ENCODE data around the gene SEMA3G. TPM values are rescaled to one million over a fixed set of nuclear protein-coding genes. Genes with fewer than 3 reads are reported as not detected.
A peak's percentile ranks its signal among the peaks of the same experiment; 100 is the strongest.

SEMA3G gene
- total and polyA plus RNA-seq, 4 donors, result 5.1 to 30.8 (median 14.9) TPM

- no peak for ATAC-seq (ENCODE audit: insufficient read depth, low FRiP score)
- H3K9ac ChIP-seq (ENCODE audit: insufficient read depth in 1 of 2, low read length in 2 of 2), result no peak overlapping the region
- no peaks in the 10 kb centered on the region for H3K27me3 ChIP-seq (ENCODE audit: control insufficient read depth in 3 of 3, insufficient read depth in 3 of 3, low read length in 2 of 3)
- no peaks in the 10 kb centered on the region for H3K9me3 ChIP-seq (ENCODE audit: control insufficient read depth in 4 of 4, insufficient read depth in 3 of 4, low read length in 3 of 4)
- H3K36me3 ChIP-seq (ENCODE audit: control insufficient read depth in 4 of 4, insufficient read depth in 4 of 4, low read length in 4 of 4), result peaks cover 4 to 33% (median 22%) of the 10 kb centered on the region in 4 donors
- 52 to 53% methylated on average over 9 of the region's 9 CpGs for WGBS, 2 donors
- no peak overlapping the region for H3K4me3 ChIP-seq
- peak overlapping the region in 1 of 2 donors; percentile 30 for H3K27ac ChIP-seq (ENCODE audit: low read depth in 1 of 2, low read length in 1 of 2)
- no peak for TF ChIP-seq CTCF (IDR thresholded peaks at IDR 0.05; ENCODE audit: control extremely low read depth, extremely low read depth)
- peaks cover 0 to 13% (median 0%) of the 10 kb centered on the region in 5 donors for H3K4me1 ChIP-seq (ENCODE audit: control insufficient read depth in 5 of 5, insufficient read depth in 5 of 5, low read length in 5 of 5)
- no peak for DNase-seq
Measured at GRCh38 chr3:52468336-52468735, 23.4 kb upstream of the SEMA3G start.

GRCh38 chr3:52463416-52463815, 18.5 kb upstream of the SEMA3G start:
- peaks cover 0 to 29% (median 17%) of the 10 kb centered on the region in 4 donors for H3K36me3 ChIP-seq (ENCODE audit: control insufficient read depth in 4 of 4, insufficient read depth in 4 of 4, low read length in 4 of 4)
- no peak overlapping the region for H3K9ac ChIP-seq (ENCODE audit: insufficient read depth in 1 of 2, low read length in 2 of 2)
- no peak for TF ChIP-seq CTCF (IDR thresholded peaks at IDR 0.05; ENCODE audit: control extremely low read depth, extremely low read depth)
- 45 to 68% methylated on average over 5 of the region's 5 CpGs for WGBS, 2 donors
- no peak overlapping the region for H3K27ac ChIP-seq (ENCODE audit: low read depth in 1 of 2, low read length in 1 of 2)
- peaks cover 0 to 2% (median 0%) of the 10 kb centered on the region in 5 donors for H3K4me1 ChIP-seq (ENCODE audit: control insufficient read depth in 5 of 5, insufficient read depth in 5 of 5, low read length in 5 of 5)
- H3K27me3 ChIP-seq (ENCODE audit: control insufficient read depth in 3 of 3, insufficient read depth in 3 of 3, low read length in 2 of 3), result no peaks in the 10 kb centered on the region
- DNase-seq (no peak), ATAC-seq (ENCODE audit: insufficient read depth, low FRiP score) (no peak)
- H3K4me3 ChIP-seq, result no peak overlapping the region
- no peaks in the 10 kb centered on the region for H3K9me3 ChIP-seq (ENCODE audit: control insufficient read depth in 4 of 4, insufficient read depth in 3 of 4, low read length in 3 of 4)

- ATAC-seq (ENCODE audit: insufficient read depth, low FRiP score) (no peak), DNase-seq (no peak)
- 89 to 93% methylated on average over 6 of the region's 6 CpGs for WGBS, 2 donors
- peaks cover 0 to 9% (median 3%) of the 10 kb centered on the region in 5 donors for H3K4me1 ChIP-seq (ENCODE audit: control insufficient read depth in 5 of 5, insufficient read depth in 5 of 5, low read length in 5 of 5)
- no peak overlapping the region for H3K9ac ChIP-seq (ENCODE audit: insufficient read depth in 1 of 2, low read length in 2 of 2)
- H3K4me3 ChIP-seq, result no peak overlapping the region
- no peaks in the 10 kb centered on the region for H3K27me3 ChIP-seq (ENCODE audit: control insufficient read depth in 3 of 3, insufficient read depth in 3 of 3, low read length in 2 of 3)
- peaks cover 5 to 38% (median 22%) of the 10 kb centered on the region in 4 donors for H3K36me3 ChIP-seq (ENCODE audit: control insufficient read depth in 4 of 4, insufficient read depth in 4 of 4, low read length in 4 of 4)
- no peaks in the 10 kb centered on the region for H3K9me3 ChIP-seq (ENCODE audit: control insufficient read depth in 4 of 4, insufficient read depth in 3 of 4, low read length in 3 of 4)
- no peak for TF ChIP-seq CTCF (IDR thresholded peaks at IDR 0.05; ENCODE audit: control extremely low read depth, extremely low read depth)
- H3K27ac ChIP-seq (ENCODE audit: low read depth in 1 of 2, low read length in 1 of 2), result no peak overlapping the region
Measured at GRCh38 chr3:52461874-52462273, 17.0 kb upstream of the SEMA3G start.
